Epidermal melanocyte (primary cell): ENCODE measurements around the gene AGAP1.
"Not testable (repeated sequence)": the region's sequence is repeated elsewhere in the genome, so short reads cannot be mapped to it uniquely, and the experiment has no call there.

Experiments used
- DNase-seq: peaks from one replicate; pipeline ENCODE4 v3.0.0; 2011; ENCODE audit warnings: low spot score; ENCODE audit not compliant: insufficient read length

The AGAP1 gene

DNA sequence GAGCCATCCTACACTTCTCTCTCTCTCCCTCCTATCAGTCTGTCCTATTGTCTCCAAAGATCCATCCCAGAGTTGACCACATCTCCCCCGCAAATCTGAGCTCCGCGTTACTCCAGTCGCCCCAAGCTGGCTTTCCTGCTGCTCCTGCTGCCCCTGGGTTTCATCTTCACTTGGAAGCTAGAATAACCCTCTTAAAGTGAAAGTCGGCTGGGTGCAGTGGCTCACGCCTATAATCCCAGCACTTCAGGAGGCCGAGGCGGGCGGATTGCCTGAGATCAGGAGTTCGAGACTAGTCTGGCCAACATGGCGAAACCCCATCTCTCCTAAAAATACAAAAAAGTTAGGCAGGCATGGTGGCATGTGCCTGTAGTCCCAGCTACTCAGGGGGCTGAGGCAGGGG is 647.8 kb downstream of the AGAP1 start:
- DNase-seq = not testable (repeated sequence)

GRCh38 chr2:236143811-236144210 is 650.0 kb downstream of the AGAP1 start:
- DNase-seq = no peak

DNA sequence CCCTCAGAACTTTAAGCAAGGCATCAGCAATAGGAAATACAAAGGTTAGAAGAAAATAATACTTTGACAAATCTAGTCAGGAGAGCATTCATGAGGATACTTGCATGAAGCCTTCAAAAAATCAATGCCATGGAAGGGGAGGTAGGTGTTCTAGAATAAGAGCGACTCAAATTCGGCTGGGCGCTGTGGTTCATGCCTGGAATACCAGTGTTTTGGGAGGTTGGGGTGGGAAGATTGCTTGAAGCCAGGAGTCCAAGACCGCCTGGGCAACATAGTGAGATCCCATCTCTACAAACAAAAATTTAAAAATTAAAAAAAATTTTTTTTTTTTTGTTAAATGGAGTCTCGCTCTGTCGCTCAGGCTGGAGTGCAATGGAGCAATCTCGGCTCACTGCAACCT is 652.6 kb downstream of the AGAP1 start:
- no peak for DNase-seq

DNA sequence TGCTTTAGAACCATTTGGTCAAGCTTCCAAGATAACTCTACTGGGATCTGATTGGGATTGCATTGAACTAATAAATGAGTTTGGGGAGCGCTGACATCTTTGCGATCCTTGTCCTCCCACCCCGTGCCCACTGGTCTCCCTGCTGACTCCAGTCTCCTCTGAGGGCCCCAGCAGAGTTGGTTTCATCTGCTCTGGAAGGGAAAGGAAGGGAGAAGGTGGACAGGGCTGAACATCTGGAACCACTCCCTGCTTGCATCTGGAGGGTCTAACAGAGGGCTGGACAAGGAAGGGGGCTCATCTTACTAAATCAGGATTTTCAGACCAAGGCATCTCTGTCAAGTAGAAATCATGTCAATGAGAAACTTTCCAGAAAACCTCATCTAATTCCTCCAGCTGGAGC is 661.6 kb downstream of the AGAP1 start:
- no peak for DNase-seq

DNA sequence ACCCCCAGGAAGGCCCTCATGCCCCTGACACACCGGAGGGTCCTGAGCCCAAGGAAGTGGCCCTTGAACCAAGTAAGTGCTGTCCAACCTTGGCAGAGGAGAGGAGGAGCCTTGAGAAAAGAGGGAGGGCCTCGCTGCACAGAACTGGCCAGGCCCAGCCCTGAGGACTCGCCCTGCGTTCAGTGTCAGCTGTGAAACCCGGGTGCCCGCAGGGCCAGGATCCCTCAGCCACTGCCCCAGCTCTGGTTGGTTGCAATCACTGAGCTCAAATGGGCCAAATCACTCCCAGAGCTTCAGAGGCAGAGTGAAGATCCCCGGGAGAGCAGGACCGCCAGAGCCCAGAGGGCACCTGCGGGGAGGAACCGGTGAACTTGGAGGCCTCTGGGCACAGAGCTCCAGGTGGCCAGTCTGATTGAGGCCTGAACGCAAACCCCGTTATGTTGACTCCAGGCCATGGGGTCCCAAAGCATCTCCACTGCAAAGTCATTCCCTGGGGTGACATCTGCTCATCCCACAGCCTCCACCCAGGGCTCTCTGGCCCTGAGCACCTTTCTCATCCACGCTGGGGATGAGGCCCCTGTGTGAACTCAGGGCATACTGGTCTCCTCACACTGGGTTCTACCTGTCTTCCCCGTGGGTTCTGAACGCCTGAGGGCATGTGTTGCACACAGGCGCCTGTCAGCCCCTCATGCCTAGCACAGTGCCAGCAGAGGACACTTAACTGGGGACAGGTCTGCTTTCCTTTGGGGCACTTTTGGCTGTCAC is 662.4 kb downstream of the AGAP1 start:
- DNase-seq = no peak

- no peak for DNase-seq
Observed at GRCh38 chr2:236156860-236157194, 663.0 kb downstream of the AGAP1 start.

DNA sequence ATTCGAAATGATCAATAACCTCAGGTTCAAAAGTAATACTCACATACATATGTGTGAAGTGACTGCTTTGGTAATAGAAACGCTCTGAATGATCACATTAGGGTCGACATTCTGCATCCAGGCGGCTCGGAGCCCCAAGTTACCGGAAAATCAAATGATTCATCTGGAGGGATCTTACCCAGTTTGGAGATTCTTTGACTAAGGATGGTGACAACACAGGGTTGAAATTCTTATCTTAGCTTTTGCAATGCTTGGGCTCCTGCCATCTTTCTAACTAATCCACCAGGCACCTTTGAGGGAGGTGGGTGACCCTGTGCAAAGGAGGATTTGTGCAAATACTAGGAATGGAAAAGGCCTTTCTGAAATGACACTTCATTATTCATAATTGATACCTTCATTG is 663.5 kb downstream of the AGAP1 start:
- no peak for DNase-seq

DNA sequence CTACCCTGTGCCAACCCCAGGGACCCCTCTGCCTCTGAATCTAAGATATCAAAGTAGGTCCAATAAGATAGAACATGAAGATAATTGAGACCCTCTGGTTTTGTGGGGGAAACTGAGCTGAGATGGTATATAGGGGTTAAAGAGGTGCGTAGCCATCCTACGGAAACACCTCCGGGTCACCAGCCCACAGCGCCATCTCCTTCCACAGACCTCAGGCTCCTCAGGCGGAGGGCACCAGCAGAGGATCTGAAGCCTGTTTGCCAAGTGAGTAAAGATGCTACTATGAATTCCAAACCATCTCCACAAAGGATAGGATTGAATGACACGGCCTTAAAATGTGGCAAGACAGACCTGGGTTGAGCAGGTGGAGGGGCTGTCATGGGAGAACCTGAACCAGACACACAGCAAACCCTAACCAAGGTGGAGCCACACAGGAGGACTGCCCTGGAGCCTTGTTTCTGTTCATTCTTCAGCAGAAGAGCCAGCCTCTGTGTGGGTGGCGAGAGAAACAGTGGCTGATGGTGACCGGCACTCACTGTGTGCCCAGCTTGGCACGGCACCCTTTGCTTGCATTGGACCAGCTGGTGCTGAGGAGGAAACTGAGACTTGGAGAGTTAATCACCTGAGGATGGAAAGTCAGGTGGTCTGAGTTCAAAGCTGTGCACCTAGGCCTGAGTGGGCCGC is 664.1 kb downstream of the AGAP1 start:
- DNase-seq = no peak

DNA sequence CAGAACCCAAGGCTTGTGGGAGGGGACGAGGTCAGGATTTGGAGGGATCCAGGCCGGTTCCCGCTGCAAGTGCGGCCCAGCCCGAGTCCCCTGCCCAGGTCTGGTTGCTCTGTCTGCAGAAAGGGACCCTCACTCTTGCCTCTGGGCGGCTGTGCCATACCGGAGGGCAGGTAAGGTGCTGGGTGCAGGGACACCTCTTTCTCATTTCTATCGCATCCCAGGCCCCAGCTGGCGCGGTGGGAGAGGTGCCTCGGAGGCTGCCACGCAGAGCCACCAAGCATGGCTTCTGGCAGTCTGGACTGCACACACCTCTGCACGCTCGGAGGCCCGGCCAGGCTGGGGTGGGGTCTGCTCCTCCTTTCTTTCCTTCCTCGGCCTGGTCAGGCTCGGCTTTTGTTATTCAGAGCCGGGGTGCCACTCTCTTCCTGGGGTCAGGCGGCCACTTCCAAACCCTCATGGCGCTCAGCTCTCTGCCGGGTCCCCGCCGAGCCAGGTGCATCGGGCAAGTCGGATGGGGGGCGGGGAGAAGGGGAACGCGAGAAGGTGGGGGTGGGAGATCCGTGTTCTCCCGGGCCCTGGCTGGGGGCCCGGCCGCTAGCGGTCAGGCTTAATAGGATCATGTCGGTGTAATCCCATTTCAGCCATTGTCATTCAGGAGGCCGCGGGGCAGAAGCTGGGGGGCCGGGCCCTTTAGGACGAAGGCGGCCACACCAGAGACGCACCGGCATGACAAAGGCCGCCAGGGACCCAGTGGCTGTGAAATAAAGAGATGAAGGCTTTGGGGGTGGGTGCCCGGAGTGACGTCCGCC is 665.3 kb downstream of the AGAP1 start:
- DNase-seq = no peak

DNA sequence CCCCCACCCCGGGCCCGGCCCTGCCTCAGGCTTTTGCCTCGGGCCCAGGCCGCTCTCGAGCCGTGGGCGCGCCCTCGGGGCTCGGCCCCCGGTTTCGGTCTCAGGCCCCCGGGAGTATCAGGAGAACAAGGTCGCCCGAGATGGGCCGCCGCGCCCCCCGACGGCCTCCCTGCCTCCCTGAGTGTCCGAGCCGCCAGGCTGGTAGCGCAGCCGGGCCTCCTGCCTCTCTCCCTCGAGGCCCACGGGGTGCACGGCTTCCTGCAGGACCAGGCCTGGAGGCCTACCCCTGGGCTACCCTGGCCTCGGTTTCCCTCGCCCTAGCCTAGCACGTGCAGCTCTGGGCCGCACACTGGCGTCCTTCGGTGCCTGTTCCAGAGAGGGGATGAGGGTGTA is 665.9 kb downstream of the AGAP1 start:
- no peak for DNase-seq

DNA sequence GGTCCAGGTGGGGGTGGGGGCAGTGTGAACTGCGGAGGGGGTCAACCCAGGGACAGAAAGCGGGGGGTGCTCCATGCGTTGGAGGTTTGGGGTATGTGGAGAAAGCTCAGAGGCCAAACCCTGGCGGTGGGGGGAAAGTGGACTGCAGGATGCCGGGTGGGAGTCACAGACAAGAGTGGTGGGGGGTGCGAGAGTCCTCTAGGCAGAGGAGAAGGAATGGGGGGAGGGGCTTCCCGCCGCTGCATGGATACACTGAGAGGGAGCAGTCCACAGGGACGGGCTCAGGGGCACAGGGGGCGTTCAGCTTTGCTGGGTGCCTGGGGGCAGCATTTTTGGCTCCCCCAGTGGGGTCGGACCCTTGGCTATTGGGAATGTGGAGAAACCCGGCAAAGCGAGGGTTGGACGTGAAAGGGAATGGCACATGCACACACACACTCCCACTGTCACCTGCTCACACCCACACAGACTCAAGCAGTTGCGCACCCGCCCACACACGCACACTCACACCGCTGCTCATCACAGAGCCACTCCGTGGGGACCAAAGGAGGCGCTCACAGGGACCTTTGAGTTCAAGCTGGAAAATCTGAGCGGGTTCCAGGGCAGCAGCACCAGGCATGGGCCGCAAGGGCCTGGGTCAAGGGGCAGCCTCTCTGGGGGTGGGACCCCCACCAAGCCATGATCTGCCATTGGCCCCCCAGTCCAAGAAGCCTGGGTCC is 666.7 kb downstream of the AGAP1 start:
- no peak for DNase-seq

DNA sequence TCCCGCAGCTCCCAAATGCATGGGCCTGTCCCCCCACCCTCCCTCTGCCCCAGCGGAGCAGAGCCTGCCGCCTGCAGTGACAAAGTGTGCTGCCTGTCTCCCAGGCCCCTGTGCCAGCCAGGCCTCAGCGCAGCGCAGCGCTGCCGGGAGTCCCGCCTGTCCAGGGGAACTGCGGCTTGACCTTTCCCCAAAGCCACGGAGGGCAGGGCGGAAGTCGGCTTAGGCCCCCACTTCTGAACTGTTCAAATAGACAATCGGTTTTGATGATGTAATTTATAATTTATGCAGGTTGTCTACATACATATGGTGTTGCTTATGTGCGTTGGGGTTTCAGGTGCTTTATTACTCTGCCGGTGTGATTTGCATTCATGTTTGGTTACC is 667.2 kb downstream of the AGAP1 start:
- DNase-seq = no peak

DNA sequence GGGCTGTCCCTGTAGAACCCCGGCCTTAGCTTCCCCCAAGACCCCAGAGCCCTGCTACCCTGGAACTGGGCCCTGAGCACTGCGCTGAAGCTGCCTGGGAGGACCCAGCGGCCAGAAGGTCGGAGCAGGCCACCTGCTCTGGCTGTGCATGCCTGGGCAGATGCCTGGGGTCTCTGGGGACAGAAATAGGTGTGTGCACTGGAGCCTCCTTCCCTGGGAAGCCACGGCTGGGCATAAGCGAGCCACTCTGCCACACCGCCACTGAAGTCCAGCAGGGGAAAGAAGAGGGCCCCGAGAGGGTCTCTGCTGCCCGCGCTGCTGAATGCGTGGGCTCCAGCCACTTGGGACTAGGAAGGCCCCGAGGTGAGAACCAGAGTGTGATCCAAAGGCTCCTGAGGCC is 667.7 kb downstream of the AGAP1 start:
- DNase-seq = no peak

GRCh38 chr2:236162031-236162845 is 668.4 kb downstream of the AGAP1 start:
- DNase-seq = no peak

DNA sequence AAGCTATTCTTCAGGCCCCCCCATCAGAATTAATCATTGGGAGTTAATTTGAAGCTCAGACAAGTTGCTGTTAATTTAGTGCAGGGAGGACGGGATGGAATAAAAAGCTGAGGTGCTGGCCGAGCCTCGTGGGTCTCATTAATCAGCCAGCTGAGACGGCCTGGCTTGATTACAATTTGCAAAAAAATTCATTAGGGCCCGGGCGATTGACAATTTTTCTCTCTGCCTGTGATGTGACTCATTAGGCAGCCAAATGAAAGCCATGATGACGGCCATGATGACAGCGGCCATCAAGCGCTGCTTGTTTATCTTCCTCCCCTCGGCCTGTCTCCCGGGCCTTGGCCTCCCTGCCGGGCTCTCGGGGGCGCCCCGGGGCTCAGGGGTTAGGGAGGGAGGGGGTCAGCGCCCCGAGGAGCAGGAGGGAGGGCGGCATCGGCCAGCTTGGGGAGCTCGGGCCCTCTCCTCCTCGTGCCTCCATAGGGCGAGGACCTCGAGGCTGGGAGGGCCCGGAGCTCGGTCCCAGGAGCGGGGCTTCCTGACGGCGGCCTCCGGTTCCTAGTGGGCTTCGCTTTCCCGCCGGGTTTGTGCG is 669.1 kb downstream of the AGAP1 start:
- DNase-seq = no peak

DNA sequence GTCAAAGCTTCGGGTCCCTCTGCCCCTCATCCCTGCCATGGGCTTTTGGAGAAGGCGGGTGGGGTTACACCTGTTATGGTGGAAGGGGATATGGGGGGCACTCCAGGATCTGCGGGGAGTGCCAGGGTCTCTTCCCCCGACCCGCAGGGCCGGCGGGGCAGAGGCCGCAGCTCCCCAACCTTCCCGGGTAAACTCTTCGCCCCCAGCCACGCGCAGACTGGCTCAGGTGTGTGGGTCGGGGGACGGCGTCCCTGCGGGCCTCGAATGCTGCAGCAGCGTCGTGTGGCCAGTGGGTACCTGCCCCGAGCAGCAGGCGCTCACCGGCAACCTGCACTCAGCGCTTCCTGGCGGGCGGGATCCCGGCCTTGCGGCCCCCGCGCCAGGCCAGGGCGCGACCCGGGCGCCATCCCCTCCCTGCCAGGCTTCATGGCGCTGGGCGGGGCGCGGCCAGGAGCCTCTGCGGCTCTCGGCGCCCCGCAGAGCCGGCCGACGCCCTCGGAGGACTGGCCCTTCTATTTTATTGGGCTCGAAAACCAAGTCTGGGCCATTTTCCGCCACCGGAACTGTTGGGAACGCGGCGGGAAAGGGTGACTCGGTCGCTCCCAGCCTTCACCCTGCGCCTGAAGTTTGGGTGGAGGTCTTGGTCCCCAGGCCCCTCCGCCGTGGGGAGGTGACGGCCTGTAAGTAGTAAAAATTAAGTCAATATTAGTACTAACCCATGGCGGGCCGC is 669.8 kb downstream of the AGAP1 start:
- DNase-seq = no peak

DNA sequence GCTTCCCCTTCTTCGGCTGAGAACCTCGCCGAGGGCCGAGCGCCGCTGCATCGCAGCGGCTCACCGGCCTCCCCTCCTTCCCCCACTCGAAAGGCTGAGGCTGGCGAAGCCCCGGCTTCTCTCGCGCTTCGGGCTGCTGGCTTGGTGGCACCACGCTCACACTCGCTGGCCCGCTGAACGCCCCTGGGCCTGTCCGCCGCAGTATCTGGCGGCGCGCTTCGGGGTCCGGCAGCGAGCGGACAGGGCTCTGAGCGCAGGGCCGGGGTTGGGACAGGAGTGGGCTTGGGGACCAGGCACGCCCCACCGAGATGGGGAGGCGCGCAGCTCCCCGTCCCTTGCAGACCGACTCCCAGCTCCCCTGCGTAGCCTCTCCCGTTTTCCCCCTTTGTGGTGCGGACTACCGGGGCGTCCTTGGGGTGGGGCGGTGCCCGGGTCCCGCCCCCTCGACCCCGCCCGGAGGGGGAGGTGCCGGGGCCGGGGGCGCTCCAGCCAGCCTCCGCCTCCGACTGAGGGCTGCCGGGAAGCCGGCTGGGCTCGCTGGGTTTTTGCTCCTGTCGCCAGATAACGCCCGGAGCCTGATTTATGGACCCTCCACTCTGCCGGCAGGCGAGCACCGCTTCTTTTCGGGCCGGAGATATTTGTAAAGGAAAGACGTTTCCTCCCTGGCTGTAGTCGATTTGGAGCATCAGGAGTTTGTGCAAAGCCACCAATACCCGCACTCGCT is 670.5 kb downstream of the AGAP1 start:
- no peak for DNase-seq

GRCh38 chr2:236164925-236165841 is 671.3 kb downstream of the AGAP1 start:
- DNase-seq = no peak
